LNCAP (cell line): ENCODE measurements around the gene CCDC126.

ENCODE experiments used
- TF ChIP-seq, protein P1 (sequence below): fragments of 450-650 bp; IDR thresholded peaks from 2 replicates; pipeline ENCODE4 v1.5.1; 2017; ENCODE audit warnings: mild to moderate bottlenecking

Gene CCDC126

DNA sequence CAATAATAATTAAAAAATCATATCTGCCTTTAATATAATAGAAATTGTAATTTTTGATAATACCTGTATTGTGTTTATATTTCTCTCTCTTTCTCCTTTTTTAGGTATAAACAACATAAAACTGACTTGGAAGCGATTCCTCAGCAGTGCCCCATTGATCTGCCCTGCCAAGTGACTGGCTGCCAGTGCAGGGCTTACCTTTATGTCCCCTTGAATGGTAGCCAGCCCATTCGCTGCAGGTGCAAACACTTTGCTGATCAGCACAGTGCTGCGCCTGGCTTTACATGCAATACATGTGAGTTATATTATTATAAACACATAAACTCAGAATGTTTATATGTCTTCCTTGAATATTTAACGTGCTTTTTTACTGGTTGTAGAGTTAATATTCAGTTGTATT lies 92.0 kb downstream of the CCDC126 start:
- TF ChIP-seq, protein P1, sequence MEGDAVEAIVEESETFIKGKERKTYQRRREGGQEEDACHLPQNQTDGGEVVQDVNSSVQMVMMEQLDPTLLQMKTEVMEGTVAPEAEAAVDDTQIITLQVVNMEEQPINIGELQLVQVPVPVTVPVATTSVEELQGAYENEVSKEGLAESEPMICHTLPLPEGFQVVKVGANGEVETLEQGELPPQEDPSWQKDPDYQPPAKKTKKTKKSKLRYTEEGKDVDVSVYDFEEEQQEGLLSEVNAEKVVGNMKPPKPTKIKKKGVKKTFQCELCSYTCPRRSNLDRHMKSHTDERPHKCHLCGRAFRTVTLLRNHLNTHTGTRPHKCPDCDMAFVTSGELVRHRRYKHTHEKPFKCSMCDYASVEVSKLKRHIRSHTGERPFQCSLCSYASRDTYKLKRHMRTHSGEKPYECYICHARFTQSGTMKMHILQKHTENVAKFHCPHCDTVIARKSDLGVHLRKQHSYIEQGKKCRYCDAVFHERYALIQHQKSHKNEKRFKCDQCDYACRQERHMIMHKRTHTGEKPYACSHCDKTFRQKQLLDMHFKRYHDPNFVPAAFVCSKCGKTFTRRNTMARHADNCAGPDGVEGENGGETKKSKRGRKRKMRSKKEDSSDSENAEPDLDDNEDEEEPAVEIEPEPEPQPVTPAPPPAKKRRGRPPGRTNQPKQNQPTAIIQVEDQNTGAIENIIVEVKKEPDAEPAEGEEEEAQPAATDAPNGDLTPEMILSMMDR: no peak

DNA sequence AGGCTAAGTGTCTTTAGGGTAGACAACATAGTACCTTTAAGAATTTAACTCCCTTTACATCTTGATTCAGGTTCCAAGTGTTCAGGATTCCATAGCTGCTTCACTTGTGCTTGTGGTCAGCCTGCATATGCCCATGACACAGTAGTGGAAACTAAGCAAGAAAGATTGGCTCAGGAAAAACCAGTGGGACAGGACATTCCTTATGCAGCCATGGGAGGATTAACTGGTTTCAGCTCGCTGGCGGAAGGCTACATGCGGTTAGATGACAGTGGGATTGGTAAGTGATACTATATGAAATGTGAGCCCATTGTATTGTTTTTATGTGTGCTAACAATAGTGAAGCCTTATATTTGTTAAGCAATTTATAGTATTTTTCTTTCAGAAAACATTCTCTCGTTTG lies 94.1 kb downstream of the CCDC126 start:
- TF ChIP-seq, protein P1: no peak

DNA sequence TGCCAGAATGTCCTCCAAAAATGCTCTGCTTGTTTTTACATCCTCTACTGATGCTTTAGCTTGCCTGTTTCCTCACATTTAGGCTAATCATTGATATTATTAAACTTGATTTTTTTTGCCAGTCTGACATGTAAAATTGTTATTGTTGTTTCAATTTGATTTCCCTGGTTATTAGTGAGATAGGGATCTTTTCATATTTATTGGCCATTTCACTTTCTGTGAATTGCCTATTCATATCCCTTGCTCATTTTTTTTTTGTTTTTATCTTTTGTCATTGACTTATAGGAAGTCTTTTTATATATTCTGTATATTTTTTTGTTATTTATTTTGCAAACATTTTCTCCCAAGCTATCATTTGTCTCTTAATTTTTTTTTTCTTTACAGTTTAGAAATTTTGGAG lies 96.0 kb downstream of the CCDC126 start:
- TF ChIP-seq, protein P1: no peak
